SIG-M5 treated with dmso at 0.1 percent for 504 hours (cell line): ENCODE results near the gene FAM3C.

ENCODE experiments used
- DNase-seq: peaks from one replicate; lab custom pipeline; 2025; ENCODE audit not compliant: unreplicated experiment; lab: John Stamatoyannopoulos, UW

The FAM3C gene

GRCh38 chr7:121410829-121411596, 14.9 kb upstream of the FAM3C start:
- no peak for DNase-seq

GRCh38 chr7:121406944-121407343, 10.8 kb upstream of the FAM3C start:
- no peak for DNase-seq

- DNase-seq = no peak
These were observed 10.4 kb upstream of the FAM3C start for GRCh38 chr7:121406461-121406860.

GRCh38 chr7:121404348-121404747, 8.2 kb upstream of the FAM3C start:
- DNase-seq = no peak

GRCh38 chr7:121402701-121403100, 6.6 kb upstream of the FAM3C start:
- no peak for DNase-seq

- DNase-seq = no peak
These were observed 5.8 kb upstream of the FAM3C start for GRCh38 chr7:121401896-121402295.

GRCh38 chr7:121398246-121398645, 2.1 kb upstream of the FAM3C start:
- DNase-seq = no peak

- DNase-seq = no peak
These were observed 1.7 kb upstream of the FAM3C start for GRCh38 chr7:121397822-121398221.

- DNase-seq = no peak
These were observed 1.3 kb upstream of the FAM3C start for GRCh38 chr7:121397361-121397760.

- peak; percentile 40 for DNase-seq
These were observed 581 bp downstream of the FAM3C start for GRCh38 chr7:121395494-121395960.

- no peak for DNase-seq
These were observed 1.4 kb downstream of the FAM3C start for GRCh38 chr7:121394709-121395140.

GRCh38 chr7:121393005-121393366, 3.1 kb downstream of the FAM3C start:
- DNase-seq = no peak

- DNase-seq = no peak
These were observed 3.7 kb downstream of the FAM3C start for GRCh38 chr7:121392277-121393004.

GRCh38 chr7:121391686-121392085, 4.4 kb downstream of the FAM3C start:
- no peak for DNase-seq

GRCh38 chr7:121390617-121391016, 5.5 kb downstream of the FAM3C start:
- DNase-seq = no peak

GRCh38 chr7:121390109-121390508, 6.0 kb downstream of the FAM3C start:
- DNase-seq = no peak

GRCh38 chr7:121388950-121389349, 7.2 kb downstream of the FAM3C start:
- no peak for DNase-seq

GRCh38 chr7:121385800-121386179, 10.3 kb downstream of the FAM3C start:
- DNase-seq = no peak

- no peak for DNase-seq
These were observed 10.9 kb downstream of the FAM3C start for GRCh38 chr7:121385056-121385799.

GRCh38 chr7:121384265-121384664, 11.8 kb downstream of the FAM3C start:
- no peak for DNase-seq

- no peak for DNase-seq
These were observed 12.7 kb downstream of the FAM3C start for GRCh38 chr7:121383235-121383910.
